CD14-positive monocyte (primary cell): Measurements from ENCODE around the gene ZNF292. TPM values are rescaled to one million over a fixed set of nuclear protein-coding genes. Genes with fewer than 3 reads are reported as not detected.

Source experiments
- DNase-seq, 3 donors: peaks; one replicate each; pipeline ENCODE4 v3.0.0-alpha.2; 2011 to 2022
- H2AFZ ChIP-seq: 2 replicates; pipeline ENCODE4 v1.6.0; 2012; ENCODE audit warnings: mild to moderate bottlenecking, low read depth, low read length, inconsistent platforms; ENCODE audit not compliant: insufficient read depth, poor library complexity, severe bottlenecking
- H3K27ac ChIP-seq, 2 donors: 1 replicate in 1 of 2; 2 replicates in 1 of 2; pipeline ENCODE4 v1.5.1; 2012 to 2013; ENCODE audit warnings: low read length in 2 of 2, control low read depth in 1 of 2, inconsistent platforms in 1 of 2, low read depth in 1 of 2, mild to moderate bottlenecking in 1 of 2
- H3K27me3 ChIP-seq, 2 donors: one replicate each; pipeline versions ENCODE4 v1.6.0 to v1.6.1; 2011 to 2013; ENCODE audit warnings: low read length in 2 of 2; ENCODE audit not compliant: control insufficient read depth in 2 of 2, insufficient read depth in 2 of 2
- H3K36me3 ChIP-seq, 2 donors: replicated peaks in 1 of 2; 1 replicate in 1 of 2; 2 replicates in 1 of 2; pipeline versions ENCODE4 v1.5.1 to v1.6.1; 2012 to 2013; ENCODE audit warnings: low read length in 2 of 2, control low read depth in 1 of 2, inconsistent platforms in 1 of 2, mild to moderate bottlenecking in 1 of 2; ENCODE audit not compliant: insufficient read depth in 2 of 2, control insufficient read depth in 1 of 2
- H3K4me1 ChIP-seq, 2 donors: 1 replicate in 1 of 2; 2 replicates in 1 of 2; pipeline versions ENCODE4 v1.5.1 to v1.6.1; 2012 to 2013; ENCODE audit warnings: low read length in 2 of 2, control low read depth in 1 of 2, inconsistent platforms in 1 of 2, mild to moderate bottlenecking in 1 of 2, moderate library complexity in 1 of 2; ENCODE audit not compliant: insufficient read depth in 2 of 2, control insufficient read depth in 1 of 2
- H3K4me2 ChIP-seq: replicated peaks from 2 replicates; pipeline ENCODE3; 2012; ENCODE audit warnings: low read length, moderate library complexity, mild to moderate bottlenecking; ENCODE audit not compliant: poor library complexity, severe bottlenecking; ENCODE audit errors: extremely low read depth
- H3K4me3 ChIP-seq, 3 experiments: fragments of 200-600 bp in 1 of 3; sonication (generic) in 1 of 3; replicated peaks in 1 of 3; 1 replicate in 2 of 3; 2 replicates in 1 of 3; pipeline ENCODE4 v1.5.1; 2011 to 2013; ENCODE audit warnings: low read length in 3 of 3, mild to moderate bottlenecking in 3 of 3, control low read depth in 2 of 3, low read depth in 2 of 3, inconsistent platforms in 1 of 3, moderate library complexity in 1 of 3
- H3K79me2 ChIP-seq: 2 replicates; pipeline ENCODE4 v1.6.0; 2012; ENCODE audit warnings: mild to moderate bottlenecking, control low read depth, inconsistent platforms, low read length, moderate library complexity; ENCODE audit not compliant: insufficient read depth
- H3K9ac ChIP-seq: 2 replicates; pipeline ENCODE4 v1.6.0; 2017; ENCODE audit warnings: low read length, mild to moderate bottlenecking; ENCODE audit not compliant: insufficient read depth, poor library complexity, severe bottlenecking
- H3K9me3 ChIP-seq, 2 donors: replicated peaks in 1 of 2; 1 replicate in 1 of 2; 2 replicates in 1 of 2; pipeline versions ENCODE4 v1.5.1 to v1.6.1; 2012 to 2013; ENCODE audit warnings: low read length in 2 of 2, control low read depth in 1 of 2; ENCODE audit not compliant: control insufficient read depth in 1 of 2, insufficient read depth in 1 of 2
- H4K20me1 ChIP-seq: 2 replicates; pipeline ENCODE4 v1.6.0; 2012; ENCODE audit warnings: mild to moderate bottlenecking, low read length, control low read depth, moderate library complexity; ENCODE audit not compliant: insufficient read depth
- H3K27ac Mint-ChIP-seq, 7 donors: one replicate each; pipeline ENCODE4 v1.8.0; 2020; ENCODE audit warnings: mild to moderate bottlenecking in 7 of 7, mixed read lengths in 7 of 7, moderate library complexity in 6 of 7, inconsistent platforms in 2 of 7
- H3K27me3 Mint-ChIP-seq, 3 donors: one replicate each; pipeline ENCODE4 v1.8.0; 2021 to 2022; ENCODE audit warnings: low read depth in 3 of 3, mild to moderate bottlenecking in 3 of 3, mixed read lengths in 3 of 3, moderate library complexity in 3 of 3, inconsistent platforms in 1 of 3
- H3K36me3 Mint-ChIP-seq, 2 donors: one replicate each; pipeline ENCODE4 v1.8.0; 2020; ENCODE audit warnings: mixed read lengths in 2 of 2, inconsistent platforms in 1 of 2, mild to moderate bottlenecking in 1 of 2
- H3K4me1 Mint-ChIP-seq: one replicate; pipeline ENCODE4 v1.8.0; 2020; ENCODE audit warnings: mild to moderate bottlenecking, mixed read lengths
- H3K4me3 Mint-ChIP-seq, 2 donors: one replicate each; pipeline ENCODE4 v1.8.0; 2020; ENCODE audit warnings: mild to moderate bottlenecking in 2 of 2, mixed read lengths in 2 of 2, moderate library complexity in 1 of 2
- H3K9me3 Mint-ChIP-seq, 7 donors: one replicate each; pipeline ENCODE4 v1.8.0; 2020 to 2022; ENCODE audit warnings: mixed read lengths in 7 of 7, mild to moderate bottlenecking in 6 of 7, moderate library complexity in 6 of 7, inconsistent platforms in 2 of 7
- whole genome bisulfite sequencing: methylation state at CpG from one replicate; pipeline ENCODE4 v1.1.5; 2013; ENCODE audit warnings: missing lambda C conversion rate; ENCODE audit not compliant: insufficient coverage; 5-methylcytosine and 5-hydroxymethylcytosine counted together
- intact Hi-C, 2 donors: fragments of 100-400 bp; cut with micrococcal nuclease; formaldehyde crosslinking; loops; one replicate each; pipeline versions ENCODE4 v1.15.0 to v1.15.1; 2023
- polyA plus RNA-seq, 3 donors: library from polyadenylated mRNA; depleted of rRNA in 1 of 3; unstranded in 2 of 3; stranded (reverse) in 1 of 3; fragments of 300-500 nt in 2 of 3; fragments of >200 nt in 1 of 3; fragmentation: Illumina TruSeq in 2 of 3; gene quantifications; 1 replicate in 2 of 3; 2 replicates in 1 of 3; pipeline ENCODE4 v1.2.3, GENCODE V29; 2012 to 2021
- TF ChIP-seq, protein P1 (sequence below): fragments of 200-600 bp; IDR thresholded peaks from one replicate; pipeline ENCODE4 v1.8.0; 2022; ENCODE audit warnings: antibody characterized with exemption, mild to moderate bottlenecking

ZNF292 gene
- polyA plus RNA-seq, 3 donors, result 4.8 to 7.7 (median 7.6) TPM

DNA sequence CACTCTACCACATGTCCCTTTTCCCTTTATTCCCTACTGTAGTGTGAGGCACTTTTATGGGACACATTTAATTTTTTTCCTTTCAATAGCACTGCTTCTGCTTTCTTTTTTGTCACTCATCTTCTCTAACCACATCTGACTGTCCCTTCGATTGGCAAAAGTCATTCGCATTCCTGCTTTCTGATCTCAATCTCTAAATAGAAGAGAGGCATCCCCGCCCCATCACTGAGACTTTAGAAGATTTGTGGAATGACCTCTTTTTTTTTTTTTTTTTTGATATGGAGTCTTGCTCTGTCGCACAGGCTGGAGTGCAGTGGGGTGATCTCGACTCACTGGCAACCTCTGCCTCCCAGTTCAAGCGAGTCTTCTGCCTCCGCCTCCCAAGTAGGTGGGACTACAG is 9.1 kb downstream of the ZNF292 start:
- Mint-ChIP-seq H3K4me3 (no peak overlapping the region), H3K27ac (peak overlapping the region in 3 of 7 donors; percentile 1 to 4 (median 4)), H3K36me3 (peaks cover 0 to 9% of the 10 kb centered on the region in 2 donors), H3K9me3 (no peaks in the 10 kb centered on the region), H3K4me1 (peaks cover 19% of the 10 kb centered on the region), H3K27me3 (no peaks in the 10 kb centered on the region)
- H3K9ac ChIP-seq, result no peak overlapping the region
- TF ChIP-seq, protein P1, sequence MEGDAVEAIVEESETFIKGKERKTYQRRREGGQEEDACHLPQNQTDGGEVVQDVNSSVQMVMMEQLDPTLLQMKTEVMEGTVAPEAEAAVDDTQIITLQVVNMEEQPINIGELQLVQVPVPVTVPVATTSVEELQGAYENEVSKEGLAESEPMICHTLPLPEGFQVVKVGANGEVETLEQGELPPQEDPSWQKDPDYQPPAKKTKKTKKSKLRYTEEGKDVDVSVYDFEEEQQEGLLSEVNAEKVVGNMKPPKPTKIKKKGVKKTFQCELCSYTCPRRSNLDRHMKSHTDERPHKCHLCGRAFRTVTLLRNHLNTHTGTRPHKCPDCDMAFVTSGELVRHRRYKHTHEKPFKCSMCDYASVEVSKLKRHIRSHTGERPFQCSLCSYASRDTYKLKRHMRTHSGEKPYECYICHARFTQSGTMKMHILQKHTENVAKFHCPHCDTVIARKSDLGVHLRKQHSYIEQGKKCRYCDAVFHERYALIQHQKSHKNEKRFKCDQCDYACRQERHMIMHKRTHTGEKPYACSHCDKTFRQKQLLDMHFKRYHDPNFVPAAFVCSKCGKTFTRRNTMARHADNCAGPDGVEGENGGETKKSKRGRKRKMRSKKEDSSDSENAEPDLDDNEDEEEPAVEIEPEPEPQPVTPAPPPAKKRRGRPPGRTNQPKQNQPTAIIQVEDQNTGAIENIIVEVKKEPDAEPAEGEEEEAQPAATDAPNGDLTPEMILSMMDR, result no peak
- H3K4me3 ChIP-seq, result no peak overlapping the region
- H3K36me3 ChIP-seq, result peaks cover 0 to 2% of the 10 kb centered on the region in 2 donors
- H3K4me1 ChIP-seq, result no peaks in the 10 kb centered on the region
- H3K27ac ChIP-seq, result no peak overlapping the region
- no peak overlapping the region for H2AFZ ChIP-seq
- H3K4me2 ChIP-seq, result no peak overlapping the region
- no peak for DNase-seq
- no CpG with 5 or more reads among the region's 7 CpGs for WGBS
- peaks cover 100% of the 10 kb centered on the region for H4K20me1 ChIP-seq
- peaks cover 100% of the 10 kb centered on the region for H3K79me2 ChIP-seq
- no peaks in the 10 kb centered on the region for H3K27me3 ChIP-seq
- H3K9me3 ChIP-seq, result no peaks in the 10 kb centered on the region
- intact Hi-C loops, result no loop called here

DNA sequence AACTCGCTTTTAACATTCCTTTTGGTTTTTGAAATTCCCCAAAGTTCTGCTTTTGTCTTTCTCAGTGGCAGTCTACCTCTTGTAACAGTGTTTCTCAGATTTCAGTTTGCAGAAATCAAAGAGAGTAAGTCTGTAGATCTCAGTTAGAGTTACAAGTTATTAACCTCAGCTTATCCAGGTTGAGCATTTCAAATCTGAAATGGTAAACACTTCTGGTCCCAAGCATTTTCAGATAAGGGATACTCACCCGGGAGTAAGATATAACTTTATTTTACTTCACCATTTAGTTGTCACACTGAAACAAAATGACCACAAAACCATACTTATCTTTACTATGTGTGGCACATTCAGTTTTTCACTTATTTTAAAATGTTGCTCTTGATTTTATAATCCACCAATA is 9.8 kb downstream of the ZNF292 start:
- H3K4me1 ChIP-seq, result no peaks in the 10 kb centered on the region
- H3K4me3 ChIP-seq, result no peak overlapping the region
- peaks cover 1 to 9% of the 10 kb centered on the region in 2 donors for H3K36me3 Mint-ChIP-seq
- no peaks in the 10 kb centered on the region for H3K9me3 Mint-ChIP-seq
- H3K4me1 Mint-ChIP-seq, result peaks cover 19% of the 10 kb centered on the region
- H3K9me3 ChIP-seq, result no peaks in the 10 kb centered on the region
- no peak overlapping the region for H3K27ac ChIP-seq
- no peaks in the 10 kb centered on the region for H3K27me3 ChIP-seq
- no peak overlapping the region for H2AFZ ChIP-seq
- DNase-seq, result no peak
- no peaks in the 10 kb centered on the region for H3K27me3 Mint-ChIP-seq
- H3K4me2 ChIP-seq, result no peak overlapping the region
- H4K20me1 ChIP-seq, result peaks cover 100% of the 10 kb centered on the region
- peaks cover 100% of the 10 kb centered on the region for H3K79me2 ChIP-seq
- no peak overlapping the region for H3K9ac ChIP-seq
- no CpG with 5 or more reads among the region's 2 CpGs for WGBS
- H3K4me3 Mint-ChIP-seq, result no peak overlapping the region
- H3K27ac Mint-ChIP-seq, result peak overlapping the region in 1 of 7 donors; percentile 1
- intact Hi-C loops, result no loop called here
- TF ChIP-seq, protein P1, result no peak
- peaks cover 0 to 5% of the 10 kb centered on the region in 2 donors for H3K36me3 ChIP-seq
